HG02588 (cell line): Measurements from ENCODE around the gene MIPOL1.
"Not testable (repeated sequence)": the region's sequence is repeated elsewhere in the genome, so short reads cannot be mapped to it uniquely, and the experiment has no call there.

Source experiments
- ATAC-seq: cut with Tn5 transposase; IDR thresholded peaks from one replicate; pipeline ENCODE4 v1.9.1; 2021; ENCODE audit warnings: mild to moderate bottlenecking, moderate library complexity; ENCODE audit not compliant: unreplicated experiment

Gene MIPOL1

GRCh38 chr14:37186865-37187264, 10.9 kb upstream of the MIPOL1 start:
- ATAC-seq, result no peak

- no peak for ATAC-seq
These were observed 10.4 kb upstream of the MIPOL1 start for GRCh38 chr14:37187294-37187693.

DNA sequence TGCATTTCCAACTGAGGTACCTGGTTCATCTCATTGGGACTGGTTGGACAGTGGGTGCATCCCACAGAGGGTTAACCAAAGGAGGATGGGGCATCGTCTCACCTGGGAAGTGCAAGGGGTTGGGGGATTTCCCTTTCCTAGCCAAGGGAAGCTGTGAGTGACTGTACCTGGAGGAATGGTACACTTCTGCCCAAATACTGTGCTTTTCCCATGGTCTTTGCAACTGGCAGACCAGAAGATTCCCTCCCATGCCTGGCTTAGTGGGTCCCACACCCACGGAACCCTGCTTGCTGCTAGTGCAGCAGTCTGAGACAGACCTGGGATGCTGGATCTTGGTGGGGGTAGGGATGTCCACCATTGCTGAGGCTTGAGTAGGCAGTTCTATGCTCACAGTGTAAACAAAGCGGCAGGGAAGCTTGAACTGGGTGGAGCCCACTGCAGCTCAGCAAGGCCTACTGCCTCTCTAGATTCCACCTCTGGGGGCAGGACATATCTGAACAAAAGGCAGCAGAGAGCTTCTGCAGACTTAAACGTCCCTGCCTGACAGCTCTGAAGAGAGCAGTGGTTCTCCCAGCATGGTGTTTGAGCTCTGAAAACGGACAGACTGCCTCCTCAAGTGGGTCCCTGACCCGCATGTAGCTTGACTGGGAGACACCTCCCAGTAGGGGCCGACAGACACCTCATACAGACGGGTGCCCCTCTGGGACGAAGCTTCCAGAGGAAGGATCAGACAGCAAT, 9.7 kb upstream of the MIPOL1 start:
- not testable (repeated sequence) for ATAC-seq

GRCh38 chr14:37189733-37190132, 8.0 kb upstream of the MIPOL1 start:
- not testable (repeated sequence) for ATAC-seq

DNA sequence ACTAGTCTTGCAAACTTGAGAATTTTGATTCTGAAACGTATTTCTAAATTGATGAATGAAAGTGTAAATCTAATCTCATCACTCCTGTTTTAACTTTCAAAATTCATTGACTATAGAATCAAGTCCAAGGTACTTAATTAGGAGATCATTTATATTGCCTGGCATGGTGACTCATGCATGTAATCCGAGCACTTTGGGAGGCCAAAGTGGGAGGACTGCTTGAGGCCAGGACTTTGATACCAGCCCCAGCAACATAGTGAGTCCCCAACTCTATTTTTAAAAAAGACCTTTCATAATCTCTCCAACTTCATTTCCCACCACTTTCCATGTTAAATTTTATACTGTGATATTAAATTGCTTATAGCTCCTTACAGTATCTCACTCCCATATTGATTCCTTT, 3.0 kb upstream of the MIPOL1 start:
- ATAC-seq, result no peak

DNA sequence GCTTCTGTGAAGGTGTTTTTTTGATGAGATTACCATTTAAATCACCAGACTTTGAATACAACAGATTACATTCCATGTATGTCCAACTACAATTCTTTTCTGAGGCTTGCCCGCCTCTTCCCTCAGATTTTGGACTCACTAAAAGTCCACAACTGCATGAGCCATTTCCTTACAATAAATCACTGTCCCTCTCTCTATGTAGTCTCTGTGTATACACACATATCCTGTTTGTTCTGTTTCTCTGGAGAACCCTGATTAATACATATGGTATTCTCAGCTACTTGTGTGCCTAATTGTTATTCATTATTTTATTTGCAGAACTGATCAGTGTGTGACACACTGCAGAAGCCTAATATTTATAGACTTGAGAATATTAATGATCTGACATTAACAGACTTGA, 2.4 kb upstream of the MIPOL1 start:
- ATAC-seq, result no peak

GRCh38 chr14:37196604-37197420, 925 bp upstream of the MIPOL1 start:
- no peak for ATAC-seq

DNA sequence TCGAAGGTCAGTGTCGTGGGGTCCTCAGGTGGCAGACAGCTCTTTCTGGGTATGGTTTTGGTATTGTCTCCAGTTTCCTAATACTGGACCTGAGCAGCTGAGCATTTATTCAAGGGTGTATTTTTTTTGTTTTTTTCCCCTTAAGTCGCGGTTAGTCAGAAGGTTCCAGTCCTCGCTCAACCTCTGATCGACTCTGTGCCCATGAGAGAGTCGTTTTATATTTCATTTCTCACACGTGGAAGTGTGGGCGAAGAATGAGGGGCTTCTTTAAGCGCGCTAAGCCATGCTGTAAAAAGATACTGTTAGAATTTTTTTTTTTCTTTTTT, 499 bp downstream of the MIPOL1 start:
- ATAC-seq, result no peak

DNA sequence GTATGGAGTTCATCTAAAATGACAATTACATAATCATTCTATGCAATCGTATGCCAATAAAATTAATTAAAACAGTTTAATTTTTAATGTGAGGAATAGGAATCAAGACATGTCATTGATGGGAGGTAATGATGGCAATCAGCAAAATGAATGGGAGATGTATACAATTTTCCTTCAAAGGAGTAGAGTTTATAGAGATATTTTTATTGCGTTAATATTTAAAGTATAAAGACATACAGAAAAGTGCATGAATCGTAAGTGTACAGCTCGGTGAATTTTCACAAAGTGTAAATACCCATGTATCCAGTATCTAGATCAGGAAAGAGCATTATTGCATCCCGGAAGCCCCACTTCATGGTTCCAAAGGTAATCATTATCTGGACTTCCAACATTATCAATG, 1.2 kb downstream of the MIPOL1 start:
- ATAC-seq, result no peak

- ATAC-seq, result no peak
These were observed 4.0 kb downstream of the MIPOL1 start for GRCh38 chr14:37201724-37202123.

GRCh38 chr14:37202265-37202664, 4.5 kb downstream of the MIPOL1 start:
- no peak for ATAC-seq

- ATAC-seq, result no peak
These were observed 5.1 kb downstream of the MIPOL1 start for GRCh38 chr14:37202812-37203211.

GRCh38 chr14:37203423-37203822, 5.7 kb downstream of the MIPOL1 start:
- ATAC-seq, result no peak

DNA sequence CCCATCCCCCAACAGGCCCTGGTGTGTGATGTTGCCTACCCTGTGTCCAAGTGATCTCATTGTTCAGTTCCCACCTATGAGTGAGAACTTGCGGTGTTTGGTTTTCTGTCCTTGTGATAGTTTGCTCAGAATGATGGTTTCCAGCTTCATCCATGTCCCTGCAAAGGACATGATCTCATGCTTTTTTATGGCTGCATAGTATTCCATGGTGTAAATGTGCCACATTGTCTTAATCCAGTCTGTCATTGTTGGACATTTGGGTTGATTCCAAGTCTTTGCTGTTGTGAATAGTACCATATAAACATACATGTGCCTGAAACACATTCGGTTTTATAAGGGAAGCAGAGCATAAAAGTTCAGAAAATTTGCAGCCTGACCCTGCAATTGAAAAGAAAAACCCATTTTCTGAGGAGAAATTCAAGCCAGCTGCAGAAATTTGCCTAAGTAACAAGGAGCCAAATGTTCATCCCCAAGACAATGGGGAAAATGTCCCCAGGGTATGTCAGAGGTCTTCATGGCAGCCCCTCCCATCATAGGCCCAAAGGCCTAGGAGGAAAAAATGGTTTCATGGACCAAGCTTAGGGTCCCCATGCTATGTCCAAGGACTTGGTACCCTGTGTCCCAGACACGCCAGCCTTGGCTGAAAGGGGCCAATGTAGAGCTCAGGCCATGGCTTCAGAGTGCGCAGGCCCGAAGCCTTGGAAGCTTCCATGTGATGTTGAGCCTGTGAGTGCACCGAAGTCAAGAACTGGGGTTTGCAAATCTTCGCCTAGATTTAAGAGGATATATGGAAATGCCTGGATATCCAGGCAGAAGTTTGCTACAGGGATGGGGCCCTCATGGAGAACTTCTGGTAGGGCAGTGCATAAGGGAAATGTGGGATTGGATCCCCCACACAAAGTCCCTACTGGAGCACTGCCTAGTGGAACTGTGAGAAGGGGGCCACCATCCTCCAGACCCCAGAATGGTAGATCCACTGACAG, 8.2 kb downstream of the MIPOL1 start:
- not testable (repeated sequence) for ATAC-seq

- ATAC-seq, result not testable (repeated sequence)
These were observed 11.9 kb downstream of the MIPOL1 start for GRCh38 chr14:37209617-37210016.

DNA sequence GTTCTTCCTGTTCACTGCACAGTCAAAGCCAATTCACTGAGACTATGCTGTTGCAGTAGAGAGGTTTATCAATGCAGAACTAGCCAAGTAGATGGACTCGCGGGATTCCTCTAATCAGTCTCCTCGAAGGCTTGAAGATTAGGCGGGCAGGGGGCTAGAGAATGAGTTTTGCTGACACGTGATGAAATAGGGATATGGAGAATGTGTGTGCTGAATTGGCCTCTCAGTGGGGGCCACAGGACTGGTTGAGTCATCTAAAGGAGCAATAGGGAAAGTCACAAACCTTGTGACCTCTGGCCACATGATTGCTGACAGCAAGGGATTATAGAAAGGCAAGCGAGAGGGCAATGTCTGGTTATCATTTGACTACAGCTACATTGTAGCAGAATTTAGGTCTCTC, 12.7 kb downstream of the MIPOL1 start:
- no peak for ATAC-seq

- ATAC-seq, result no peak
These were observed 15.3 kb downstream of the MIPOL1 start for GRCh38 chr14:37213016-37213415.

- ATAC-seq, result no peak
These were observed 17.6 kb downstream of the MIPOL1 start for GRCh38 chr14:37215345-37215744.

GRCh38 chr14:37221073-37221472, 23.3 kb downstream of the MIPOL1 start:
- no peak for ATAC-seq

- no peak for ATAC-seq
These were observed 26.3 kb downstream of the MIPOL1 start for GRCh38 chr14:37223947-37224474.

DNA sequence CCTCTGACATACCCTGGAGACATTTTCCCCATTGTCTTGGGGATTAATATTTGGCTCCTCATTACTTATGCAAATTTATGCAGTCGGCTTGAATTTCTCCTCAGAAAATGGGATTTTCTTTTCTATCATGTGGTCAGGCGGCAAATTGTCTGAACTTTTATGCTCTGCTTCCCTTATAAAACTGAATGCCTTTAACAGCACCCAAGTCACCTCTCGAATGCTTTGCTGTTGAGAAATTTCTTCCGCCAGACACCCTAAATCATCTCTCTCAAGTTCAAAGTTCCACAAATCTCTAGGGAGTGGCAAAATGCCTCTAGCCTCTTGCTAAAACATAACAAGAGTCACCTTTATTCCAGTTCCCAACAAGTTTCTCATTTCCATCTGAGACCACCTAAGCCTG, 27.9 kb downstream of the MIPOL1 start:
- not testable (repeated sequence) for ATAC-seq
